ENCODE results near the gene KCMF1.

KCMF1 gene

GRCh38 chr2:85002534-85002933, 31.6 kb downstream of the KCMF1 start:
- H3K4me1 ChIP-seq (ENCODE audit: control insufficient read depth, insufficient read depth, low read length) = peaks cover 4% of the 10 kb centered on the region
- H3K27me3 ChIP-seq (ENCODE audit: control insufficient read depth, insufficient read depth, low read length) = no peaks in the 10 kb centered on the region
- H3K9me3 ChIP-seq (ENCODE audit: control insufficient read depth, low read length) = no peaks in the 10 kb centered on the region
- no peaks in the 10 kb centered on the region for H3K36me3 ChIP-seq (ENCODE audit: control insufficient read depth, insufficient read depth, low read length)
- H3K4me3 ChIP-seq (ENCODE audit: low read length) = no peak overlapping the region
- no peak overlapping the region for H3K9ac ChIP-seq (ENCODE audit: low read length)

- Histone ChIP-seq H3K4me1 (ENCODE audit: control insufficient read depth, insufficient read depth, low read length) (peaks cover 17% of the 10 kb centered on the region), H3K9me3 (ENCODE audit: control insufficient read depth, low read length) (no peaks in the 10 kb centered on the region), H3K9ac (ENCODE audit: low read length) (no peak overlapping the region), H3K36me3 (ENCODE audit: control insufficient read depth, insufficient read depth, low read length) (no peaks in the 10 kb centered on the region), H3K27me3 (ENCODE audit: control insufficient read depth, insufficient read depth, low read length) (no peaks in the 10 kb centered on the region), H3K4me3 (ENCODE audit: low read length) (no peak overlapping the region)
Observed at GRCh38 chr2:85008252-85008651, 37.3 kb downstream of the KCMF1 start.

GRCh38 chr2:85009019-85009618, 38.2 kb downstream of the KCMF1 start:
- no peaks in the 10 kb centered on the region for H3K36me3 ChIP-seq (ENCODE audit: control insufficient read depth, insufficient read depth, low read length)
- H3K9ac ChIP-seq (ENCODE audit: low read length) = no peak overlapping the region
- peaks cover 17% of the 10 kb centered on the region for H3K4me1 ChIP-seq (ENCODE audit: control insufficient read depth, insufficient read depth, low read length)

GRCh38 chr2:85010404-85010803, 39.4 kb downstream of the KCMF1 start:
- no peaks in the 10 kb centered on the region for H3K9me3 ChIP-seq (ENCODE audit: control insufficient read depth, low read length)
- H3K4me3 ChIP-seq (ENCODE audit: low read length) = no peak overlapping the region
- H3K36me3 ChIP-seq (ENCODE audit: control insufficient read depth, insufficient read depth, low read length) = no peaks in the 10 kb centered on the region
- H3K27me3 ChIP-seq (ENCODE audit: control insufficient read depth, insufficient read depth, low read length) = no peaks in the 10 kb centered on the region
- no peak overlapping the region for H3K9ac ChIP-seq (ENCODE audit: low read length)
- peaks cover 27% of the 10 kb centered on the region for H3K4me1 ChIP-seq (ENCODE audit: control insufficient read depth, insufficient read depth, low read length)

More at GRCh38 chr2:85009019-85009618, 38.2 kb downstream of the KCMF1 start:
- Histone ChIP-seq H3K4me3 (ENCODE audit: low read length) (no peak overlapping the region), H3K9me3 (ENCODE audit: control insufficient read depth, low read length) (no peaks in the 10 kb centered on the region), H3K27me3 (ENCODE audit: control insufficient read depth, insufficient read depth, low read length) (no peaks in the 10 kb centered on the region)

- Histone ChIP-seq H3K27me3 (ENCODE audit: control insufficient read depth, insufficient read depth, low read length) (no peaks in the 10 kb centered on the region), H3K4me3 (ENCODE audit: low read length) (no peak overlapping the region), H3K9me3 (ENCODE audit: control insufficient read depth, low read length) (no peaks in the 10 kb centered on the region), H3K9ac (ENCODE audit: low read length) (no peak overlapping the region), H3K4me1 (ENCODE audit: control insufficient read depth, insufficient read depth, low read length) (peaks cover 24% of the 10 kb centered on the region), H3K36me3 (ENCODE audit: control insufficient read depth, insufficient read depth, low read length) (no peaks in the 10 kb centered on the region)
Observed at GRCh38 chr2:85011098-85011497, 40.1 kb downstream of the KCMF1 start.

- H3K4me3 ChIP-seq (ENCODE audit: low read length) = no peak overlapping the region
- H3K4me1 ChIP-seq (ENCODE audit: control insufficient read depth, insufficient read depth, low read length) = peaks cover 24% of the 10 kb centered on the region
- H3K27me3 ChIP-seq (ENCODE audit: control insufficient read depth, insufficient read depth, low read length) = no peaks in the 10 kb centered on the region
- H3K9me3 ChIP-seq (ENCODE audit: control insufficient read depth, low read length) = no peaks in the 10 kb centered on the region
- no peak overlapping the region for H3K9ac ChIP-seq (ENCODE audit: low read length)
- H3K36me3 ChIP-seq (ENCODE audit: control insufficient read depth, insufficient read depth, low read length) = no peaks in the 10 kb centered on the region
Observed at GRCh38 chr2:85011747-85012146, 40.8 kb downstream of the KCMF1 start.

GRCh38 chr2:85012431-85012830, 41.5 kb downstream of the KCMF1 start:
- Histone ChIP-seq H3K27me3 (ENCODE audit: control insufficient read depth, insufficient read depth, low read length) (no peaks in the 10 kb centered on the region), H3K4me1 (ENCODE audit: control insufficient read depth, insufficient read depth, low read length) (peaks cover 24% of the 10 kb centered on the region)

GRCh38 chr2:85012855-85013254, 41.9 kb downstream of the KCMF1 start:
- Histone ChIP-seq H3K9me3 (ENCODE audit: control insufficient read depth, low read length) (no peaks in the 10 kb centered on the region), H3K4me3 (ENCODE audit: low read length) (no peak overlapping the region), H3K36me3 (ENCODE audit: control insufficient read depth, insufficient read depth, low read length) (no peaks in the 10 kb centered on the region), H3K27me3 (ENCODE audit: control insufficient read depth, insufficient read depth, low read length) (no peaks in the 10 kb centered on the region), H3K4me1 (ENCODE audit: control insufficient read depth, insufficient read depth, low read length) (peaks cover 24% of the 10 kb centered on the region), H3K9ac (ENCODE audit: low read length) (no peak overlapping the region)

More at GRCh38 chr2:85012431-85012830, 41.5 kb downstream of the KCMF1 start:
- Histone ChIP-seq H3K9ac (ENCODE audit: low read length) (no peak overlapping the region), H3K36me3 (ENCODE audit: control insufficient read depth, insufficient read depth, low read length) (no peaks in the 10 kb centered on the region), H3K4me3 (ENCODE audit: low read length) (no peak overlapping the region), H3K9me3 (ENCODE audit: control insufficient read depth, low read length) (no peaks in the 10 kb centered on the region)

- H3K9me3 ChIP-seq (ENCODE audit: control insufficient read depth, low read length) = no peaks in the 10 kb centered on the region
- H3K36me3 ChIP-seq (ENCODE audit: control insufficient read depth, insufficient read depth, low read length) = no peaks in the 10 kb centered on the region
- H3K27me3 ChIP-seq (ENCODE audit: control insufficient read depth, insufficient read depth, low read length) = no peaks in the 10 kb centered on the region
- no peak overlapping the region for H3K9ac ChIP-seq (ENCODE audit: low read length)
- peaks cover 23% of the 10 kb centered on the region for H3K4me1 ChIP-seq (ENCODE audit: control insufficient read depth, insufficient read depth, low read length)
- H3K4me3 ChIP-seq (ENCODE audit: low read length) = no peak overlapping the region
Observed at GRCh38 chr2:85015653-85016360, 44.8 kb downstream of the KCMF1 start.

- H3K27me3 ChIP-seq (ENCODE audit: control insufficient read depth, insufficient read depth, low read length) = no peaks in the 10 kb centered on the region
- H3K4me1 ChIP-seq (ENCODE audit: control insufficient read depth, insufficient read depth, low read length) = peaks cover 17% of the 10 kb centered on the region
- no peaks in the 10 kb centered on the region for H3K9me3 ChIP-seq (ENCODE audit: control insufficient read depth, low read length)
- H3K4me3 ChIP-seq (ENCODE audit: low read length) = no peak overlapping the region
- no peaks in the 10 kb centered on the region for H3K36me3 ChIP-seq (ENCODE audit: control insufficient read depth, insufficient read depth, low read length)
- no peak overlapping the region for H3K9ac ChIP-seq (ENCODE audit: low read length)
Observed at GRCh38 chr2:85016446-85016845, 45.5 kb downstream of the KCMF1 start.

GRCh38 chr2:85017411-85018048, 46.6 kb downstream of the KCMF1 start:
- H3K4me3 ChIP-seq (ENCODE audit: low read length) = no peak overlapping the region
- H3K36me3 ChIP-seq (ENCODE audit: control insufficient read depth, insufficient read depth, low read length) = no peaks in the 10 kb centered on the region
- no peaks in the 10 kb centered on the region for H3K27me3 ChIP-seq (ENCODE audit: control insufficient read depth, insufficient read depth, low read length)
- H3K9me3 ChIP-seq (ENCODE audit: control insufficient read depth, low read length) = no peaks in the 10 kb centered on the region
- H3K9ac ChIP-seq (ENCODE audit: low read length) = no peak overlapping the region
- H3K4me1 ChIP-seq (ENCODE audit: control insufficient read depth, insufficient read depth, low read length) = peaks cover 11% of the 10 kb centered on the region

GRCh38 chr2:85018049-85018447, 47.1 kb downstream of the KCMF1 start:
- no peaks in the 10 kb centered on the region for H3K36me3 ChIP-seq (ENCODE audit: control insufficient read depth, insufficient read depth, low read length)
- no peak overlapping the region for H3K9ac ChIP-seq (ENCODE audit: low read length)
- no peak overlapping the region for H3K4me3 ChIP-seq (ENCODE audit: low read length)
- peaks cover 11% of the 10 kb centered on the region for H3K4me1 ChIP-seq (ENCODE audit: control insufficient read depth, insufficient read depth, low read length)
- H3K27me3 ChIP-seq (ENCODE audit: control insufficient read depth, insufficient read depth, low read length) = no peaks in the 10 kb centered on the region
- H3K9me3 ChIP-seq (ENCODE audit: control insufficient read depth, low read length) = no peaks in the 10 kb centered on the region
